PC-3 (cell line): ENCODE results near the gene HOXA10.

Experiments used
- CTCF ChIP-seq: fragments of 300-600 bp; sonication (generic); conservative IDR thresholded peaks from 2 replicates; pipeline ENCODE4 v1.5.1; 2017; ENCODE audit warnings: antibody characterized with exemption, low read depth, mild to moderate bottlenecking, low read length
- EZH2 ChIP-seq: fragments of 300-600 bp; sonication (generic); IDR thresholded peaks from one replicate; pipeline ENCODE4 v1.6.1; 2017; ENCODE audit warnings: antibody characterized with exemption, mild to moderate bottlenecking, low read length; ENCODE audit not compliant: unreplicated experiment
- EZH2phosphoT487 ChIP-seq: fragments of 300-600 bp; sonication (generic); IDR thresholded peaks from 2 replicates; pipeline ENCODE4 v1.6.1; 2018; ENCODE audit warnings: mild to moderate bottlenecking, antibody characterized with exemption, low read length, borderline replicate concordance

GRCh38 chr7:27125986-27126394, 48.1 kb downstream of the HOXA10 start:
- TF ChIP-seq EZH2 (no peak), CTCF (no peak), EZH2phosphoT487 (no peak)
